ENCODE data around the gene ABHD12.

Gene ABHD12

DNA sequence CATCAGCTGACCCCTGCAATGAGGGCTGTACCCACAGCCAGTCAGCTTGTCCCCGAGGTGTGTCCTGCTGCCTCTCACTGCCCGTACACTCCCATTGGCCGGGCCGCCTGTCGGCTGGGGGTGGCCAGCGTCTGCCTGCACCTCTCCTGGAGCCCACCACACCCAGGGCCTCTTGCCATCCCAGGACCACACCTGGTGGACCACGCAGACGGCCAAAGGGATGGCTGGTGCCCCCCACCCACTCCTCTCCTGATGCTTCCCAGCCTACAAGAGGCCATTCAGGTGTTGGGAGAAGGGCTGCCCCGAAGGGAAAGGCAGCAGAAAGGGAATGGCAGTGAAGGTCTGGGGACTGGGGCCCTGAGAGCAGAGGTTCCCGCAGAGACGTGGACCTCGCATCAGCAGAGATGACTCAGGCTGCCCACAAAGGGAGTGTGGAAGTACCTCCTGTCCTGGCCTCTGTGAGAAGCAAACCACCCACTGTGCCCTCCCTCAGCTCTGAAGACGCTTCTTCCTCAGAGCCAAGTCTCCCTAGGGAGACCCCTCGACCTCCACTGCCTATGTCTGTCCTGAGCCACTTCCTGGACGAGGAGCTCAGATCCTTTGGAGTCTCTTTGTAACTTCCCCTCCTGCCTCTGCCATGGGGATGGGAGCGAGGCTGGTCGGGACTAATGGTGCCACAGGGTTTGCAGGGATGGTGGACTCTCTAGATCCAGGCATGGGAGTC, 81.8 kb downstream of the ABHD12 start:
- Histone ChIP-seq H3K23ac (ENCODE audit: low read length) (no peak overlapping the region), H3K4me3 (ENCODE audit: low read depth, low read length) (no peak overlapping the region), H3K4me2 (ENCODE audit: low read length) (no peak overlapping the region), H3K27ac (ENCODE audit: low read depth, low read length) (peak overlapping the region; percentile 83), H3K14ac (ENCODE audit: low read length) (peak overlapping the region; percentile 27), H3K27me3 (ENCODE audit: insufficient read depth, low read length) (no peaks in the 10 kb centered on the region), H3K36me3 (ENCODE audit: control insufficient read depth in 1 of 2, insufficient read depth in 2 of 2, low read length in 2 of 2) (peaks cover 22 to 25% of the 10 kb centered on the region in 2 experiments), H3K79me1 (ENCODE audit: low read length) (peaks cover 28% of the 10 kb centered on the region), H3K79me2 (ENCODE audit: control insufficient read depth, insufficient read depth, low read length, poor library complexity) (peaks cover 10% of the 10 kb centered on the region), H2AFZ (ENCODE audit: insufficient read depth, low read length, poor library complexity) (no peak overlapping the region), H4K8ac (ENCODE audit: low read depth, low read length) (peak overlapping the region; percentile 69), H3K9me3 (ENCODE audit: insufficient read depth, low read depth, low read length) (no peaks in the 10 kb centered on the region), H3K4me1 (ENCODE audit: control insufficient read depth in 1 of 2, insufficient read depth in 2 of 2, low read length in 2 of 2) (peaks cover 26 to 33% of the 10 kb centered on the region in 2 experiments), H2BK120ac (ENCODE audit: insufficient read depth, low read length, poor library complexity) (peak overlapping the region; percentile 62), H3K18ac (ENCODE audit: low read length) (peak overlapping the region; percentile 76), H2BK12ac (ENCODE audit: low read length) (peak overlapping the region; percentile 71), H4K12ac (ENCODE audit: low read depth, low read length) (peak overlapping the region; percentile 14), H2AK5ac (ENCODE audit: low read length) (peak overlapping the region; percentile 82), H3K9ac (ENCODE audit: low read length) (no peak overlapping the region), H3K4ac (ENCODE audit: low read depth, low read length) (peak overlapping the region; percentile 60), H2BK5ac (ENCODE audit: low read depth, low read length, poor library complexity) (peak overlapping the region; percentile 1), H4K91ac (ENCODE audit: low read depth, low read length) (peak overlapping the region; percentile 81)
- no CpG with 5 or more reads among the region's 17 CpGs for WGBS (ENCODE audit: extremely low coverage, insufficient coverage, insufficient read length)
- DNase-seq: peak; percentile 14 to 25

DNA sequence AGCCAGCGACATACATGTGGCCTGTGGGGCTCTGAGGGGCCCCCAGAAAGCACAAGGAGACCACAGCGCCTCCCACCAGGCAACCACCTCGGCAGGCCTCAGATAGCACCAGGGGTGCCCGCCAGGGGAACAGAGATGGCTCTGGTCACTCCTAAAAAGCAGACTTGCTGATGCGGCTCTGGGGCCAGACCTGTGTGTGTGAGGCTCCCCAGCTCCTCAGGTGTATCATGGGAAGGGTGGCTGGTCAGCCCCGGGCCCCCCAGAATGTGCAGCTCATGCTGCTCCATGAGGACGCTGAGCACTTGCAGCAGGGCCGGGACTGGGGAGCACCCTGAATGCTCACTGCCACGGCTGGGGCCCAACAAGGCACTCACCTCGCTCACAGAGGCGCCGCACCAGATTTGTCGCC, 82.5 kb downstream of the ABHD12 start:
- peaks cover 26 to 33% of the 10 kb centered on the region in 2 experiments for H3K4me1 ChIP-seq (ENCODE audit: control insufficient read depth in 1 of 2, insufficient read depth in 2 of 2, low read length in 2 of 2)
- peak overlapping the region; percentile 60 for H3K4ac ChIP-seq (ENCODE audit: low read depth, low read length)
- no peak for DNase-seq
- no peaks in the 10 kb centered on the region for H3K27me3 ChIP-seq (ENCODE audit: insufficient read depth, low read length)
- H2AFZ ChIP-seq (ENCODE audit: insufficient read depth, low read length, poor library complexity): no peak overlapping the region
- peak overlapping the region; percentile 1 for H2BK5ac ChIP-seq (ENCODE audit: low read depth, low read length, poor library complexity)
- no peak overlapping the region for H3K9ac ChIP-seq (ENCODE audit: low read length)
- H3K4me2 ChIP-seq (ENCODE audit: low read length): no peak overlapping the region
- H3K9me3 ChIP-seq (ENCODE audit: insufficient read depth, low read depth, low read length): peaks cover 3% of the 10 kb centered on the region
- H4K8ac ChIP-seq (ENCODE audit: low read depth, low read length): no peak overlapping the region
- H3K23ac ChIP-seq (ENCODE audit: low read length): no peak overlapping the region
- H4K12ac ChIP-seq (ENCODE audit: low read depth, low read length): no peak overlapping the region
- no peak overlapping the region for H3K14ac ChIP-seq (ENCODE audit: low read length)
- no CpG with 5 or more reads among the region's 13 CpGs for WGBS (ENCODE audit: extremely low coverage, insufficient coverage, insufficient read length)
- H2BK120ac ChIP-seq (ENCODE audit: insufficient read depth, low read length, poor library complexity): no peak overlapping the region
- H3K79me2 ChIP-seq (ENCODE audit: control insufficient read depth, insufficient read depth, low read length, poor library complexity): peaks cover 10% of the 10 kb centered on the region
- peak overlapping the region; percentile 25 for H2AK5ac ChIP-seq (ENCODE audit: low read length)
- peak overlapping the region; percentile 62 for H2BK12ac ChIP-seq (ENCODE audit: low read length)
- H3K27ac ChIP-seq (ENCODE audit: low read depth, low read length): no peak overlapping the region
- H3K36me3 ChIP-seq (ENCODE audit: control insufficient read depth in 1 of 2, insufficient read depth in 2 of 2, low read length in 2 of 2): peaks cover 26 to 30% of the 10 kb centered on the region in 2 experiments
- peak overlapping the region; percentile 49 for H4K91ac ChIP-seq (ENCODE audit: low read depth, low read length)
- H3K4me3 ChIP-seq (ENCODE audit: low read depth, low read length): no peak overlapping the region
- H3K79me1 ChIP-seq (ENCODE audit: low read length): peaks cover 28% of the 10 kb centered on the region
- H3K18ac ChIP-seq (ENCODE audit: low read length): peak overlapping the region; percentile 34

DNA sequence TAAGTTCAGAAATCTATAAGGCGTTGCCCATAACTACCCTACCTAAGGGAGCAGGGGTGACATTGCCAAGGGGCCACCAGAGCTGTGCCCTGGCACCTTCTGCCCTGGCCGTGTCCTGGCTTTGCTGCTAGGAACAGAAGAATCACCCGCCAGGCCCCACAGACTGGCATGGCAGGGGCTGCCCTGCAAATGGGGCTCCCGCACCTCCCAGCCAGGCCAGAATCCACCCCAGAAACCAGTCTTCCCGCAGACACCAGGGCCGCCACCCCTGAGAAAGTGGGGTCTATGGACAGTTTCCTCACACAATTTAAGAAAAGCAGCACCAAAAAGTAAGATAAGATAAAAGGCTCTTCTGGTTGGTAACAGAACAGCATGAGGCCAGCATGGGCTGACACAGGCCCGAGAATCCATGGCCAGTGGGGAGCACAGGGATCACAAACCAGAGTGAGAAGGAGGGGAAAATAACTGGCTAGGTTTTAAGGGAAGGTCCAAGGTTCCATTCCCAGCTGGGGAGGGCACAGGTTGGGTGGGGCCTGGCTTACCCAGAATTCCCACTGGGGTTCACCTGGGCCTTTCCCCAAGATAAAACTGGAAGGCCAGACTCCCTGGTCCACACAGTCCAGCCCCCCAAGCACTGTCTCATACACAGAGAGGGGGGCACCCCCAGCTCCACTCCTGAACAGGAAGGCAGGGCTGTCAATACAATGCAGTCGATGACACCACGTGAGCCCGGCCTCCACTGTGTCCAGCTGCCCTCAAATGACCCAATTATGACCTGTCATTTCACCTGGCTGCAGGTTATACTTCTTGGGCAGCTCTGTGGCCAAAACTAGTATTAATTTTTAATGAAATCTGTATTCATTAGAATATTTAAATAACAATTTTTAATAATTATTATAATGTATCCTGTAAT, 83.4 kb downstream of the ABHD12 start:
- Histone ChIP-seq H4K12ac (ENCODE audit: low read depth, low read length) (no peak overlapping the region), H3K79me2 (ENCODE audit: control insufficient read depth, insufficient read depth, low read length, poor library complexity) (peaks cover 10% of the 10 kb centered on the region), H3K27me3 (ENCODE audit: insufficient read depth, low read length) (no peaks in the 10 kb centered on the region), H3K27ac (ENCODE audit: low read depth, low read length) (no peak overlapping the region), H3K36me3 (ENCODE audit: control insufficient read depth in 1 of 2, insufficient read depth in 2 of 2, low read length in 2 of 2) (peaks cover 35 to 38% of the 10 kb centered on the region in 2 experiments), H3K9me3 (ENCODE audit: insufficient read depth, low read depth, low read length) (peaks cover 3% of the 10 kb centered on the region), H2BK120ac (ENCODE audit: insufficient read depth, low read length, poor library complexity) (no peak overlapping the region), H3K18ac (ENCODE audit: low read length) (no peak overlapping the region), H2BK5ac (ENCODE audit: low read depth, low read length, poor library complexity) (no peak overlapping the region), H2AK5ac (ENCODE audit: low read length) (no peak overlapping the region), H3K4me3 (ENCODE audit: low read depth, low read length) (no peak overlapping the region), H2BK12ac (ENCODE audit: low read length) (no peak overlapping the region), H3K9ac (ENCODE audit: low read length) (no peak overlapping the region), H4K8ac (ENCODE audit: low read depth, low read length) (no peak overlapping the region), H3K4ac (ENCODE audit: low read depth, low read length) (no peak overlapping the region), H2AFZ (ENCODE audit: insufficient read depth, low read length, poor library complexity) (no peak overlapping the region), H3K14ac (ENCODE audit: low read length) (no peak overlapping the region), H3K23ac (ENCODE audit: low read length) (no peak overlapping the region), H3K79me1 (ENCODE audit: low read length) (peaks cover 28% of the 10 kb centered on the region), H4K91ac (ENCODE audit: low read depth, low read length) (no peak overlapping the region), H3K4me2 (ENCODE audit: low read length) (no peak overlapping the region), H3K4me1 (ENCODE audit: control insufficient read depth in 1 of 2, insufficient read depth in 2 of 2, low read length in 2 of 2) (peaks cover 26 to 33% of the 10 kb centered on the region in 2 experiments)
- WGBS (ENCODE audit: extremely low coverage, insufficient coverage, insufficient read length): no CpG with 5 or more reads among the region's 10 CpGs
- DNase-seq: no peak

DNA sequence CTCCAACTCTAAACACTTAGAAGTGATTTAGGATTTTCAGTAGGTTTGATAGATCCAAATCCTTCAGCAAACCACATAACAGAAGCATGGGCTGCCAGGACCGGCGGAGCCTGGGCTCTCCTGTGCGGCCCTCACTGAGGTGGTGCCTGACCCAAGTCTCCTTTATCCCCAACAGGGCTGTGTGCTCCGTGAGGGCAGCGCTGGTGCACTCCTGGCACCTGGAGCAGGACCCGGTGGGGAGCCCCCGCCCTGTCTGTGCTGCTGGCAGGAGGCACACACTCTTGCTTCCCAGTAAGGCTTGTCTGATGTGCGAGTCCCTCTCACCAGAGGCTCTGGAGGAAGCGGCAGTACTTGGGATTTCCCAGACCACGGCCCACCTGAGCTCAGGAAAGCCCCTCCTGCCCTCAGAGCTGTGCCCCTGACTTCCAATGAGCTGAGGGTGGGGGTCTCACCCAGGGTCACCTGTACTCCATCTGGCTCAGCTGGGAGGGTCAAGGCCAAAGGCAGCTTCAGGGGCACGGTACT, 86.5 kb downstream of the ABHD12 start:
- no peak overlapping the region for H3K18ac ChIP-seq (ENCODE audit: low read length)
- no peak overlapping the region for H2BK120ac ChIP-seq (ENCODE audit: insufficient read depth, low read length, poor library complexity)
- H2AK5ac ChIP-seq (ENCODE audit: low read length): no peak overlapping the region
- no peak overlapping the region for H4K91ac ChIP-seq (ENCODE audit: low read depth, low read length)
- no peaks in the 10 kb centered on the region for H3K27me3 ChIP-seq (ENCODE audit: insufficient read depth, low read length)
- no peak overlapping the region for H2BK5ac ChIP-seq (ENCODE audit: low read depth, low read length, poor library complexity)
- H2BK12ac ChIP-seq (ENCODE audit: low read length): no peak overlapping the region
- H4K8ac ChIP-seq (ENCODE audit: low read depth, low read length): no peak overlapping the region
- H3K4ac ChIP-seq (ENCODE audit: low read depth, low read length): no peak overlapping the region
- WGBS (ENCODE audit: extremely low coverage, insufficient coverage, insufficient read length): no CpG with 5 or more reads among the region's 11 CpGs
- H3K79me1 ChIP-seq (ENCODE audit: low read length): peaks cover 11% of the 10 kb centered on the region
- H3K9ac ChIP-seq (ENCODE audit: low read length): no peak overlapping the region
- H3K79me2 ChIP-seq (ENCODE audit: control insufficient read depth, insufficient read depth, low read length, poor library complexity): peaks cover 4% of the 10 kb centered on the region
- H2AFZ ChIP-seq (ENCODE audit: insufficient read depth, low read length, poor library complexity): no peak overlapping the region
- no peak overlapping the region for H3K27ac ChIP-seq (ENCODE audit: low read depth, low read length)
- H3K4me2 ChIP-seq (ENCODE audit: low read length): no peak overlapping the region
- peaks cover 15 to 17% of the 10 kb centered on the region in 2 experiments for H3K4me1 ChIP-seq (ENCODE audit: control insufficient read depth in 1 of 2, insufficient read depth in 2 of 2, low read length in 2 of 2)
- H3K4me3 ChIP-seq (ENCODE audit: low read depth, low read length): no peak overlapping the region
- no peak for DNase-seq
- H3K36me3 ChIP-seq (ENCODE audit: control insufficient read depth in 1 of 2, insufficient read depth in 2 of 2, low read length in 2 of 2): peaks cover 50 to 51% of the 10 kb centered on the region in 2 experiments
- no peak overlapping the region for H3K23ac ChIP-seq (ENCODE audit: low read length)
- no peak overlapping the region for H3K14ac ChIP-seq (ENCODE audit: low read length)
- H3K9me3 ChIP-seq (ENCODE audit: insufficient read depth, low read depth, low read length): peaks cover 3% of the 10 kb centered on the region
- no peak overlapping the region for H4K12ac ChIP-seq (ENCODE audit: low read depth, low read length)
